ENCODE data around the gene TRAF1. TPM values are rescaled to one million over a fixed set of nuclear protein-coding genes. Genes with fewer than 3 reads are reported as not detected.

The TRAF1 gene
- total and polyA plus RNA-seq, 10 of the 15 experiments (the other 5 are each of a cell fraction or from before 2014, with no cell fraction given), result 13.8 to 163 (median 128) TPM

- TF ChIP-seq CTCF (IDR thresholded peaks at IDR 0.05 in 2 of 3, conservative IDR thresholded peaks at IDR 0.05 in 1 of 3; ENCODE audit: control insufficient read depth in 2 of 3, extremely low read depth in 1 of 3, insufficient read depth in 1 of 3, low read depth in 3 of 3, low read length in 3 of 3) (no peak; a peak in 1 of 6 replicates), ZNF274 (IDR thresholded peaks at IDR 0.05; ENCODE audit: insufficient read depth, insufficient read length) (no peak), FOS (IDR thresholded peaks at IDR 0.05; ENCODE audit: borderline replicate concordance, extremely low read depth, insufficient read length) (no peak), YY1 (IDR thresholded peaks at IDR 0.05; ENCODE audit: low read depth, low read length) (peak; percentile 24), BCLAF1 (IDR thresholded peaks at IDR 0.05) (no peak), POLR2AphosphoS5 (IDR thresholded peaks at IDR 0.05; ENCODE audit: low read length) (no peak), PAX5 (IDR thresholded peaks at IDR 0.05; ENCODE audit: borderline replicate concordance, low read depth, low read length) (0 out of 2 replicates have a peak, but pooled peaks have one; percentile 7), POLR2A (IDR thresholded peaks at IDR 0.05; ENCODE audit: low read depth, low read length) (peak; percentile 79), CHD2 (IDR thresholded peaks at IDR 0.05; ENCODE audit: borderline replicate concordance, low read depth, low read length) (no peak), CEBPZ (IDR thresholded peaks at IDR 0.05; ENCODE audit: low read depth, low read length) (no peak), TCF3 (IDR thresholded peaks at IDR 0.05; ENCODE audit: borderline replicate concordance, insufficient read depth, low read depth, low read length) (0 out of 2 replicates have a peak, but pooled peaks have one; percentile 32), TBL1XR1 (IDR thresholded peaks at IDR 0.05; ENCODE audit: low read depth, low read length) (no peak), NR2F1 (conservative IDR thresholded peaks at IDR 0.05) (peak; percentile 88), CBFB (IDR thresholded peaks at IDR 0.05; ENCODE audit: low read depth) (peak; percentile 73; the same call in 1 of the 2 replicates), BACH1 (IDR thresholded peaks at IDR 0.05; ENCODE audit: borderline replicate concordance) (peak; percentile 39; the same call in 1 of the 2 replicates), MYC (IDR thresholded peaks at IDR 0.05; ENCODE audit: insufficient read depth, insufficient read length, insufficient replicate concordance, low read length, severe bottlenecking) (no peak)
These were observed 50.4 kb downstream of the TRAF1 start (continued) for GRCh38 chr9:120875954-120876841.
